ENCODE data around the gene BRS3.

BRS3 gene

DNA sequence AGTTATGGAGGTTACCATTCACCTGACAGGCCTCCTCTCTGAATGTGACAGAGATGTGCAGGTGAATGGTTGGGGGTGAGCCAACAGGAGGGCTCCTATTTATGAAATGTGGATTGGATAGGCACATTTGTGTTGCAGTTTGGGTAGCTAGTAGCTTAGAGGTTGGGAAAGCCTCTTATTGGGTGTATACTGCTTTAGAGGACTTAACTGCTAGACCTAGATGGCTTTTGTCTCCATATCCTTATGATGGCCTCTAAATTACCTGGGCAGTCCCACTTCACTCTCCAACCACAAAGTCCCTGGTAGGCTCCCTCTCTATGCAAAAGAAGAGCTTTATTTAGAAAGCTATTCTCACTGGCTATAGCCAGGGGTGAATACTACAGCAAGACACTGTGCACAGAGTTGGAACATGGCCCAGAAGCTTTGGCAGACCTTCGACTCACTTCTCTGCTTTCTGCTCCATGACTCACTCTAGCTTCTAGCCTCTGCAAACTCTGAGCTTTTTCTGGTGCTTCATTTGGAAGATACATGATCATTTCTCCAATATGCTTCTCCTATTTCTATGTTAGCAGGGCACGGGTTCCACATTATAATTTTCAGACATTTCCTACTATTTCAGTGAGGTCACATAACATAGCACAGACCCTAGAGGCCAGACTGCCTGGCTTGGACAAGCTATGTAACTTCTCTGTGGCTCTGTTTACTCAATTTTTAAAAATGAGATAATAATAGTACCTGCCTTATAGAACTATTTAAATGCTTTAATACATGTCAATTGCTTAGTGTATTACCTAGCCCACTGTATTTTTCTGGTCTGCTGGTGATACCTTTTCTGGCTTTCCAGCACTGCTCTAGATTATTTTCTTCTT lies 38.2 kb downstream of the BRS3 start:
- H3K4me3 Mint-ChIP-seq: no peak overlapping the region
- no peaks in the 10 kb centered on the region for H3K9me3 Mint-ChIP-seq
- H3K4me1 Mint-ChIP-seq: no peaks in the 10 kb centered on the region
- peaks cover 5 to 13% of the 10 kb centered on the region in 2 donors for H3K27me3 Mint-ChIP-seq
- H3K36me3 Mint-ChIP-seq: no peaks in the 10 kb centered on the region
- no peak overlapping the region for H3K27ac Mint-ChIP-seq
- no peak for ATAC-seq (replicated peaks)
- no peak for DNase-seq

DNA sequence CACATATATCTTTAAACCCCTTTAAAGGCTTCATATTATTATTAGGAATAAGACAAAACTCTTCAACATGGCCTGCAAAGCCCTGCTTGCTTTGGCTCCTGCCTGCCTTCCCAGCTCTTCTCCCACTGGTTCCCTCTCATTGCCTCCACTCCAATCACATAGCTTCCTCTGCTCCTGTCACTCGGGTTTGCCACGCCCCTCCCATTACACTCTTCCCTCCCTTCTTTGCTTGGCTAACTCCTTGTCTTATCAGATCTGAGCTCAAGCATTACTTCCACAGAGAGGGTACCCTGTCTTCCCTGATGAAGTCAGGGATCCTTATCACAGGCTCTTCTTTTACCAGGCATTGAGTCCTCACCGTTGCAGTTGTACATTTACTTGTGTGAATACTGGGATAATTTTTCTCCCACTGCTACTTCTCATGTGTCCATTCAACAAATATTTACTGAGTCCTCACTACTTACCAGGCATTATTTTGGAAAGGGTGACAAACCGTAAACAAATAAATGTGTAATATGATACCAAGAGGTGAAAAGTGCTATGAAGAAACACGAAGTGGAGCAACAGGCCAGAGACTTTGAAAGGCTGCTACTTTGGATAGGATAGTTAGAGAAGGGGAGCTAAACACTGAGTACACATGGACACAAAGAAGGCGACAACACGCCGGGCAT lies 41.0 kb downstream of the BRS3 start:
- Mint-ChIP-seq H3K4me3 (no peak overlapping the region), H3K36me3 (no peaks in the 10 kb centered on the region), H3K9me3 (no peaks in the 10 kb centered on the region), H3K27ac (no peak overlapping the region), H3K4me1 (no peaks in the 10 kb centered on the region), H3K27me3 (peaks cover 5 to 13% of the 10 kb centered on the region in 2 donors)
- ATAC-seq (replicated peaks) (no peak), DNase-seq (no peak)

DNA sequence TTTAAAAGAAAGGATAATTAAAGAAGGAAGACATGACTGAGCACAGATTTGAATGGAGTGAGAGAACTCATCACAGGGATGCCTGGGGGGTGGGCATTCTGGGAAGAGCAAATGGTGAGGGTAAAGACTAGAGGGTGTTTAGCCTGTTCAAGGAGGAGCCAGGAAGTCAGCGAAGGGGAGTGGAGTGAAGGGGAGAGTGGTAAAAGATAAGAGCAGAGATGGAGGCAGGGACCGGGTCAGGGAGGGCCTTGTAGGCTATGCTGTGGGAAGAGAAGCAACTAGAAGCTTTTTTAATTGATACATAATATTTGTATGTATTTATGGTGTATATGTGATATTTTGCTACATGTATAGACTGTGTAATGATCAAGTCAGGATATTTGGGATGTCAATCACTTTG lies 42.0 kb downstream of the BRS3 start:
- Mint-ChIP-seq H3K27me3 (peaks cover 5 to 13% of the 10 kb centered on the region in 2 donors), H3K27ac (no peak overlapping the region), H3K9me3 (no peaks in the 10 kb centered on the region), H3K4me1 (no peaks in the 10 kb centered on the region), H3K36me3 (no peaks in the 10 kb centered on the region), H3K4me3 (no peak overlapping the region)
- DNase-seq (no peak), ATAC-seq (replicated peaks) (no peak)

DNA sequence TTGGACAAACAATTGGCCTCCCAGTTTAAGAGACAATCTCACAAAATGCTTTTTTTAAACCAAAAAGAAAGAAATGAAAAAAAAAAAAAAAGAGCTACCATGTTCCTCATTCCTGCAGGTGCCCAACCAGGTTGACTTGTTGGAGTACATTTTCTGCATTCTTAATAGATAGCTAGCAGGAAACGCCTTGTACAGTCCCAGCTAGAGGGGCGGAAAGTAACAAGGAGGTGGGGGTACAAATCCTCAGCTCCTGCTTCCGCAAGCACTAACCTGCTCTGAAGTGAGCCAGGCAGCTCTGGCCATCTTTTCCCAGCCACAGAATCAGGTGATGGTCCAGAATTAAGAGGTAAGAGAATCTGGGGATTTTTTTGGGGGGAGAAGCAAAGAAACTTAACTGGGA lies 44.2 kb downstream of the BRS3 start, which contains the start of gene VGLL1:
Gene VGLL1 (plus strand): TSS at position 265 of the 400 bp plus-strand sequence. CDS start 3,806 bp downstream, outside the sequence.
- Mint-ChIP-seq H3K27me3 (peaks cover 5 to 17% of the 10 kb centered on the region in 2 donors), H3K4me1 (no peaks in the 10 kb centered on the region), H3K27ac (no peak within 1 kb of the TSS), H3K9me3 (no peaks in the 10 kb centered on the region), H3K4me3 (no peak within 1 kb of the TSS), H3K36me3 (no peaks in the 10 kb centered on the region)
- DNase-seq (no peak), ATAC-seq (replicated peaks) (no peak)

DNA sequence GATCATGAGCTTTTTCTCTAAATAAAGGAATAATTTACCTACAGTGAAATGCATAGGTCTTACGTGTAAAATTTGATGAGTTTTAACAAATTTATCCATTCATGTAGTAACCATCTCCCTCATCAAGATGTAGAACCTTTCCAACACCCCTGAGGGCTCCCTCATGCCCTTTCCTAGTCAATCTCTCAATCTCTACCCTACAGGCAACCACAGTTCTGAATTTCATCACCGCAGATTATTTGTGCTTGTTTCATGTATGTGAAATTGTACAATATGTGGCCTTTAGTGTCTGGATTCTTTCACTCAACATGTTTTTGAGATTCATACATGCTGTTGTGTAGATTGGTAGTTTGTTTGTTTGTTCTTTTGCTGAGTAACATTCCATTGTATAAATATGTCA lies 46.4 kb downstream of the BRS3 start:
- H3K36me3 Mint-ChIP-seq: no peaks in the 10 kb centered on the region
- no peaks in the 10 kb centered on the region for H3K4me1 Mint-ChIP-seq
- H3K27ac Mint-ChIP-seq: no peak overlapping the region
- no peak for ATAC-seq (replicated peaks)
- no peak for DNase-seq
- peaks cover 4 to 5% of the 10 kb centered on the region in 2 donors for H3K27me3 Mint-ChIP-seq
- no peak overlapping the region for H3K4me3 Mint-ChIP-seq
- no peaks in the 10 kb centered on the region for H3K9me3 Mint-ChIP-seq

DNA sequence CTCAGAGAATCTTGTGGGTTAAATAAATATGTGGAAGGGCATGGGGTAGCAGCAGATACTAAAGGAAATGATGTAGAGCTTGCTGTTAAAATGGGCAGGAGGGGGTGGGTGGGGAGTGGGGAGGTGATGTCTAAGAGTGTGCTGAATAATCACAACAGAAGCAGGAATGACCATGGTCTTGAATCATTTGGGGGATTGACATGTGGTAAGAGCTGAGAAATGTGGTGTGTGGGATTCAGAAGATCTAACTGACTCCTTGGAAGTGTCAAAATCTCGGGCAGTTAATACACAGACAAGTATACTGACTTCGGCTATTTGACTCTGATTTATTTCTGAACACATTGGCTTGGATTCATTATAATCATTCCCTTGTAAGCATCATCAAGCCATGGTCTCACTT lies 51.1 kb downstream of the BRS3 start:
- ATAC-seq (replicated peaks) (no peak), DNase-seq (no peak)
- H3K9me3 Mint-ChIP-seq: no peaks in the 10 kb centered on the region
- H3K27ac Mint-ChIP-seq: no peak overlapping the region
- H3K27me3 Mint-ChIP-seq: peaks cover 0 to 18% of the 10 kb centered on the region in 2 donors
- no peak overlapping the region for H3K4me3 Mint-ChIP-seq
- no peaks in the 10 kb centered on the region for H3K36me3 Mint-ChIP-seq
- H3K4me1 Mint-ChIP-seq: no peaks in the 10 kb centered on the region

DNA sequence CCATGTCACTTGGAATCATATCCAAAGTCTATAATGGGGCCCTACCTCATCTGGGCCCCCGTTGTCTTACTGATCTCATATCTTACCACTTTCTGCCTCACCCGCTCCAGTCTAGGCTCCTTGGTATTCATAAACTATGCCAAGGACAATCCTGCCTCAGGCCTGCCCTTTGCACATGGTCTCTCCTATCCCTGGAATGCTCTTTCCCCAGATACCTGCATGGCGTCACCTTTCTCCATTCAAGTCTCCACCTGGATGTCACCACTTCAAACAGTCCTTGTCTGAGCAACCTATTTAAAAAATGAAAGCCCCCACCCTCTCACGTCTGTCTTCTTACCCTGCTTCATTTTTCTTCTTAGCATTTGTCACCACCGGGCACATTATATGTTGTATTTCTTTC lies 52.5 kb downstream of the BRS3 start:
- no peaks in the 10 kb centered on the region for H3K4me1 Mint-ChIP-seq
- no peak overlapping the region for H3K27ac Mint-ChIP-seq
- H3K27me3 Mint-ChIP-seq: peaks cover 0 to 18% of the 10 kb centered on the region in 2 donors
- ATAC-seq (replicated peaks): no peak
- no peak for DNase-seq
- H3K4me3 Mint-ChIP-seq: no peak overlapping the region
- no peaks in the 10 kb centered on the region for H3K36me3 Mint-ChIP-seq
- H3K9me3 Mint-ChIP-seq: no peaks in the 10 kb centered on the region

DNA sequence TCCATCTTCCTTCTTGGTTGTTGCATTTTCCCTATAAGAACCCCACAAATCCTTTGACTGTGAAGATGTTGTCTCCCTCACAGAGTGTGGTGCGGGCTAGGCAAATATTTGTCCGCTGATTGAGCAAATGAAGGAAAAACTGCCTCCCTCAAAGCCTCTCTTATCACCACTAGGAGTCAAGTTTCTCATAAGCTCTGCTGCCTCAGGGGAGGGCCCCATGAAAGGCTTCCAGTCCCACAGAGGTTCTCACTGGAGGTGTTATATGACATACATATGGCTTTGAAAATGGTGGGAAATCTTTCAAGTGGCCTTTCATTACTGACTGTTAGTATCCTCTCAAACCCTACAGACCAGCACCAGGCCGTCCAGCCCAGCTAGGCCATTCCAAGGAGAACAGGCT lies 53.5 kb downstream of the BRS3 start:
- ATAC-seq (replicated peaks): no peak
- H3K4me1 Mint-ChIP-seq: no peaks in the 10 kb centered on the region

DNA sequence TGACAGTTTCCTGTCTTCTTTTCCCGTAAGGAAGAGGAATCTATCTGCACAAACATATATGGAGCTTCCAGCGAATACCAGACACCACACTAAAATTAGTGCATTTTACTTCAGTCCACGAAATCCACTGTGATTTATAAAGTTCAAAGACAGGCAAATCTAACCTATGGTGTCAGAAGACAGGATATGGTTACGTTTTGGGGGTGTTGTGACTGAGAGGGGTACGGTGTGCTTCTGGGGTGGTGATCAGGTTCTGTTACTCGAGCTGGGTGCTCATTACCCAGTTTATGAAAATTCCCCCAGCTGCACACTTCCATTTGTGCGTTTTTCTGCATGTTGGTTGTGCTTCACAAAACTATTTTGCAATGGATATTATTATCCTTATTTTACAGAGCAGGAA lies 54.5 kb downstream of the BRS3 start:
- DNase-seq: no peak
- Mint-ChIP-seq H3K27me3 (peaks cover 0 to 14% of the 10 kb centered on the region in 2 donors), H3K9me3 (no peaks in the 10 kb centered on the region), H3K36me3 (no peaks in the 10 kb centered on the region), H3K4me3 (no peak overlapping the region), H3K4me1 (no peaks in the 10 kb centered on the region), H3K27ac (no peak overlapping the region)
- no peak for ATAC-seq (replicated peaks)

More for the DNA sequence above, 53.5 kb downstream of the BRS3 start:
- Mint-ChIP-seq H3K27me3 (peaks cover 0 to 17% of the 10 kb centered on the region in 2 donors), H3K4me3 (no peak overlapping the region), H3K27ac (no peak overlapping the region), H3K9me3 (no peaks in the 10 kb centered on the region), H3K36me3 (no peaks in the 10 kb centered on the region)
- no peak for DNase-seq
